Fibroblast of upper back skin (primary cell): ENCODE data around the gene AUTS2.

Source experiments
- DNase-seq: peaks from one replicate; pipeline ENCODE4 v3.0.0-alpha.2; 2013

Gene AUTS2

DNA sequence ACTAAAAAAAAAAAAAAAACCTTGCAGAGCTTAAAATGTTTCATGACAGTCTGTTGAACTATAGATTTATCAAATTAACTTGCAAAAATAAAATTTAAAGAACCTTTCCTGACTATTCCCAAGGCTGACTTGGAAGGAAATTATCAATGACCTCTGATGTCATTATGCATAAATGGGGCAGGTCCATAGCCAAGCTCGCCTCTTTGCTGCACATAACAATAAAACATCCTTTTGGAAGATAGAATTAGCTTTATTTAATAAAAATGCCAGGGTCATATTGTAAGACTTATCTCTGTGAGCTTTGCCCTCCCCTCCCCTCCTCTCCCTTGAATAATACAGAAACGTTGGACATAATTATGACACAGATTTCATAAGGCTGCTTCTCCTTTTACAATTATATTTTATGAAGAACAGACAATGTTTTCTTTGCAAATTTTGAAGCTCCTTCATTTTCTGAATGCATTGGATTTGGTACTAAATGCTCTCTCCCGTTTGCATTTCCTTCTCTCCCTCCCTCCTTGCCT, 444.8 kb downstream of the AUTS2 start:
- DNase-seq = no peak

DNA sequence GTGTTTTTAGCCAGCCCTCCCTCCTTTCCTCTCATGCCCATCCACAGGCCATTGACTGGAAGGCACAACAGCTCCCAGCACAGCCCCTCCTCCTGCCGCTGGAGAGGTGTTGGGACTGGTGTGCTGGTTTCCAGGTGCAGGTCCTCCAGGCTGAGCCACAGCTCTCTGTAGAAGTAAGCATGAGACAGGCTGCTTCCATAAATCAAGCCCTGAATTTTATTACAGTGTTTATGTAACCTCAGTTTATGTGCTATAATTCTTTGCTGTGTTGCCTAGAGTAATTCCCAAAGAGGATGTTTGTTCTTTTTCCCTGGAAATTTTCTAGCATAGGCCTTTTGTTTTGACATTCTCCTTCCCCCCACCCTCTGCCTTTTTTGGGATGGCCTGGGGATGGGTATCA, 445.8 kb downstream of the AUTS2 start:
- DNase-seq = no peak

GRCh38 chr7:70044525-70044924, 446.2 kb downstream of the AUTS2 start:
- no peak for DNase-seq

- DNase-seq = no peak
Measured at GRCh38 chr7:70044981-70045380, 446.7 kb downstream of the AUTS2 start.

DNA sequence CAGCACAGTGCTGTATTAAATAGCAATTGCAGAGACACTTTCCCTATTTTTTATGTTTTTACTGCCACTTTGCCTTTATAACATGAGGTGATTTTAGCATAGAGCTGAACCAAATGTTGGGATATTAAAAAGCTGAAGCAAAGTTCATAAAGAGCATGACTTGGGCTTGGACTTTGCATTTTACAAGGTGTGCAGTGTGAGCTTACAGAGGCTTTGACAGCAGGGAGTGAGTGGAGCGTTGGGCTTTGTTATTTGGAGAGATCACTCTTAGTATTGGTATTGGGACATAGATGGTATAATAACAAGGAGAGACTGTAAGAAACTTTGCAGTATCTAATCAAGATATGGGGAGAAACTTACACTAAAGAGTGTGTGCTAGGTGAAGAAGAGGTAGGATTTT, 449.1 kb downstream of the AUTS2 start:
- DNase-seq = no peak

DNA sequence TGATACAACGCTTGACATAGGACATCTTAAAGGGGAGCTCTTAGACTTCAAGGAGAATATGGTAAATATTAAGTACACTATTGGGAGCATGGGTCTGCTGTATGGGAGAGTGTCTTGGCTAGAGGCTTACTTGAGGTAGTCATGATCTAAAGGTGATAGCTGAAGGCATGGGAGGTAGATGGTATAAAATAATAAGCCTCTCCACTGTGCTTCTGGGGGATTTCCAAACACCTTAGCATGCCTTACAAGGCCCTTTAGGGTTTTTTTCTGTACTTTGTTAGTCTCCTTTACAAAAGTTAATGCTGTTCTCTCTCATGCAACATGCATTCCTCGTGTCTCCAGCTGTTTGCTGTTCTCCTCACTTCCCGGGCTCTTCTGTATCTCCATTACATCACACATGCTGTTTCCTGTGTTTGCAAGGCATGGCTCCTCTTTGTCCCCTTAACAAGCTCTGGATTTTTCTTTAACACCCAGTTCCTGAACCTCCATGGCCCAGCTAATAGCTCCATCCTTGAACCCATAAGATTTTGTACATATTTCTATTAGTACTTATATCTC, 449.7 kb downstream of the AUTS2 start:
- DNase-seq = peak; percentile 40

GRCh38 chr7:70051726-70052125, 453.5 kb downstream of the AUTS2 start:
- peak; percentile 46 for DNase-seq

GRCh38 chr7:70052691-70053090, 454.4 kb downstream of the AUTS2 start:
- DNase-seq = peak; percentile 93

- no peak for DNase-seq
Measured at GRCh38 chr7:70053421-70053820, 455.1 kb downstream of the AUTS2 start.

DNA sequence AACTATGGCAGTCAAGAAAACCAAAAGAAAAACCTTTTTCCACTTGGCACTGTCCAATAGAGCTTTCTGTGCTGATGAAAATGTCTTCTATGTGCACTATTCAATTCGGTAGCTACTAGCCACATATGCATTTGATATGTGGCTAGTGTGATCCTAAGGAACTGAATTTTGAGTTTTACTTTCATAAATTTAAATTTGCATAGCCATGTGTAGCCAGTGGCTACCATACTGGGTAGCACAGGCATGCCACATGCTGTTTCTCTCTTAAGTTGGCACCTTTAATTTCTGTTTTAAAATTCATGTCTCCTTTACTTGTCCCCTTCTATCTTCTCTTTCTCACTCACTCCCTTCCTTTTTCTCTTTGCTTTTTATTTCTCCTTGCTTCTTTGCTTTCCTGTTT, 455.7 kb downstream of the AUTS2 start:
- no peak for DNase-seq

GRCh38 chr7:70056363-70056762, 458.1 kb downstream of the AUTS2 start:
- no peak for DNase-seq

DNA sequence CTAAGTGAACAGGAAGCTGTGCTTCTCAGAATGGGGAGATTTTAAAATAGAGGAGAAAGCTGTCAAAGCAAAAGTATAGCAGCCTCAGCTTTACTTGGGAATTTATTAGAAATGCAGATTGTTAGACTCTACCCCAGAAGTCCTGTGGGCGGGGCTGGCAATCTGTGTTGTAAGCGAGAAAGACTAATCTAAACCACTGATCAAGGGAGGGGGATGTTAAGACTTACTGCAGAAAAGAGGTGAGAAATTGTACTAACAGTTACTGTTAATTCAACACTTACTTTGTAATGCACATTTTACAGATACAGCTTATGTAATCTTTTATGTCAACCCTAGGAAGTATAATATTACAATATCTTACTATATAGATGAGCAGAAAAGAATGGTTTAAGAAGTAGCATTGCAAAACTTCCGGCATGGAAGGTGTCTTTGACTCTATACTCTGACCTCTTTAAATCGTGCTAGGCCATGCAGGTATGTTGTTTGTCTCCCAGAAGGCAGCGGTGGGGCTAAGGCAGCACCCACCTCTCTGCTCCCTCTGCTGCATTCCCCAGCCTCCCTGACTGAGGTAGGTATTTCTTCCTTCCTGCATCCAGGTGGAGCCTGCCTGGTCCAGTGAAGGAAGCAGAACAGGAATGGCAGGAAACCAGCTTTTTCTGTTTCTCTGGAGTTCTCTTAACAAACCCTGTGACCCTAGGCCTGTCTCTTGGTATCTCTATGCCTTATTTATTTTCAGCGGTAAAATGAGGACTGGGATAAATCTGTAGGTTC, 462.2 kb downstream of the AUTS2 start:
- no peak for DNase-seq

DNA sequence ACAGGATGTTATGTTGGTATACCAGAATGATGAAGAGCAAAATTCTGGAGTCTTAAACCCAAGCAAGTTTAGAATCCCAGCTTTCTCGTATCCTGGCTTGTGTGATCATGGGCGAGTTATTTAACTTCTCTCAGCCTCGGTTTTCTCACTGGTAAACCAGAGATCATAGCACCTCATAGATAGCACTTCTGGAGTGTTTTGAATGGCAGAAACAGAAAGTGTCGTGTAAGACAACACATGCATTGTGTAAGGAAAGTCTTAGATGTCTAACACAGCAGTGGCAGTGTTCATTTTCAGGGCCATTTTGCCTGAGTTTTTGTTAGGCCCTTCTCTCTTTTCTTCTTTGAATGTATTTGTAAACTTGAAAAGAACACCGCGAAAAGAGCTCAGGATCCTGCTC, 465.1 kb downstream of the AUTS2 start:
- no peak for DNase-seq

DNA sequence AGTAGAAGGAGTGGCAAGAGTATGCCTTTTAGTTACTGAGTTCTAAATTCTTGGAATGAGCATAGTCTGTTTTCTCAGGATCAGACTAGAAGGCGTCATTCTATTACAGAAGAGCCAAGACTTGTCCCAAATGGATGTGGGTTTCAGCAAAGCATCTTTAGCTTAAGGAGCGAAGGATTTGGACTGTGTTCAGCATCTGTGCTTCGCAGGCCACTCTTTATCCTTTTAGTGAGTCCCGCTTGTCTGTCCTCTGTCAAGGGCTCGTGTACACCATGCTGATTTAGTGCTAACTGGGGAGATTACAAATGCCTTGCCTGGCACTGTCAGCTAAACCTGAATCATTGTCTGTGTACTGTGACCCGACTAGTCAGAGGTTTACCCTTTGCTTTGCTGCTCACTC, 465.7 kb downstream of the AUTS2 start:
- peak; percentile 24 for DNase-seq

DNA sequence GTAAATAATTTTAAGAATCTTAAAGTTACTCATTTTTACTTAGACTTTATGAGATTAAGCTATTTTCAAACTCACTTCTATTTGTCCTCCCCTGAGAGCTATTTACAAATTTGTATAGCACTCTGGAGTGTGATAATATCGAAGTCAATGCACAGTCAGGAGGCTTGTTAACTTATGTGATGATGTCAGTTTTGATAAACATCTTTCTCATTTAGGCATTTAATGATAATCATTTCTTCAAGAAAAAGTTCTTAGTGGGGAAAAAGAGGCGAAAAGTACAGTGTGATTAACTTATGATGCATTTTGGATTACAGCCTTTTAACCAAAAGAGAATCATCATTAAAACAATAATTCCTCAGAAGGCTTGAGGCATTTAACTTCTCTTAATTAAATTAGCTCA, 468.6 kb downstream of the AUTS2 start:
- no peak for DNase-seq

DNA sequence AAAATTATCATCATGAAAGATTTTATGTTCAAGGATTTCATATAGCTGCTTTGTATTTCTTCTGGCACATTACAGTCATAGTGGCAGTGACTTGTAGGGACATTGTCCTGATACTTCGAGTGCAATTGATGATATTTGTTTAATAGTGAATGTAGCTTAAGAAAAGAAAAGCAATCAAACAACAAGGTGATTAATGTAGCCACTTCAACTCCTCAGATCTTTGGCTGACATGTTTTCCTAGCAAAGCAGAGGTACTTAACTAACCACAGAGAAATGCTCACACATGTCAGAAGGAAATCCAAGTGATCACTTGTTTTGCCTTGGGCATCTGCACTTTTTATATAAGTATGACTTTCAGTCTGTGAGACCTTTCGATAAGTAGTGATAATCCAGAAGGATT, 470.3 kb downstream of the AUTS2 start:
- no peak for DNase-seq

DNA sequence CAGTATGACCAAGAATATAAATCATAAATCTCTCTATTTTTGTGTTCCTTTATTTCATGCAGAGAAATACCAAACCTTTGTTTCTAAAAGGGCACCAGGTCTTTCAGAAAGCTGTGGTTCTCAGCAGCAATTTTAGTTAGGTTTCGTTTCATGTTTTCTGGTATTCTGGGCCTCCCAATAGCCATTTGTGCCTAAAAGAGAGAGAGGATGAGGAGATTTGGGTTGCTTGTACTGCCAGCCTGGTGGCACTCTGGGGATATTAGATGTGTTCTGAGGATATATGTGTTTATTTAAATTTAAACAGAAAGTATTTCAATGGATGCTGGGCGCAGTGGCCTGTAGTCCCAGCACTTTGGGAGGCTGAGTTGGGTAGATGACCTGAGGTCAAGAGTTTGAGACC, 471.7 kb downstream of the AUTS2 start:
- no peak for DNase-seq

DNA sequence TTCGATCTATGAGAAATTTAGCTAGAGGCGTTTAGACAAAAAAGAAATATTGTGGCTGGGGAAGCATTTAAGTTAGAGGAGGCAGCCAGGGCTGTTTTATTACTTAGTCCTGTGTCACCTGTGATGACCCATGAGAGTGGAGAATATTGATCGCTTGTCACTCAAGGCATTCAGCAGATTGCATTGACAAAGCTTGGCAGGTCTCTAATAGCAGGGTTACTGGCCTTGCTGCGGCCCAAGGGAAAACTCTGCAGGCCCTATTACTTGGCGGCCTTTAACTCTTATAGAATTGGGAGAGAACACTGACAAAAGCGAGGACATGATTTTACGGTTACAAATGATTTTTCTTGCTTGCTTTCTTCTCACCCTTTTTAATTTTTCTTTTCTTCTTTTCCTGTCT, 473.5 kb downstream of the AUTS2 start:
- no peak for DNase-seq

GRCh38 chr7:70072220-70072619, 473.9 kb downstream of the AUTS2 start:
- peak; percentile 89 for DNase-seq

DNA sequence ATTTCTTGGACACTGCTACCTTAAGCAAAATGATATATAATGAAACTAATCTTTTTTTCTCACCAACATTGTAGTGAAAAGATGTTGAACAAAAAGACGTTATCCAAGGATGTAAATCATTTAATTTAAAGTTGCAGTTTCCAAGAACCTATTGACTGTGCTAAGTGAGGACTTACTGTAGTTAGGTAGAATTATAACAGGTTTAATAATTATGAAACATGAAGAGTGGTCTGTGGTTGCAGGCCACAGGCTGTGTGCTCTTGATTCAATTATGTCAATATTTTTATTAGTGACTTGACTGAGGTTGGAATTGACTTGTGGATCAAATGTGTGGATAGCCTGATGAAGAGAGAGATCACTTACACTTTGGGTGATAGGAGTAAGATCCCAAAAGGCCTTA, 478.1 kb downstream of the AUTS2 start:
- no peak for DNase-seq

DNA sequence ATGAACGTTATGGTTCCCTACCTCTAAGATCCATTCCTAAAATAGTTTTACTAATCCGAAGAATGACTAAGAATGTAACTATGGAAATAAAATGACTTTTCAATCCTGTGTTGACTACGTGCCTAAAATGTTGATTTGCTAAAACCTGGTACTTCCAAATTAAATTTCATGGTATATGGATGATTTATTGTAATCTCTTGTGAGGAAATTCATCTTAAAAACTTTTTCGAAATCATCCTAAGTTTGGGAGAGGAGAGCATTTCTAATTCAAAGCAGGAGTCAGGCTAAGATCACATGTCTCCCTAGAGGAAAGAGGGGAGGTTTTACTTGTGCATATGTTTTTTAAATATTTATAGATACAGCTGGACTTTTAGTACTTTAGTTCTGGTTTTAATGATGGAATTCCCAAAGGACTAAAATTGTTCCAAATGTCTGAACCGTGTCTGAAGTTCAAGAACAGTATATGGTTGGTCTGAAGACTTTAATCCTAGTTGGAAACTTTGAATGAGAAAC, 483.9 kb downstream of the AUTS2 start:
- DNase-seq = peak; percentile 97

DNA sequence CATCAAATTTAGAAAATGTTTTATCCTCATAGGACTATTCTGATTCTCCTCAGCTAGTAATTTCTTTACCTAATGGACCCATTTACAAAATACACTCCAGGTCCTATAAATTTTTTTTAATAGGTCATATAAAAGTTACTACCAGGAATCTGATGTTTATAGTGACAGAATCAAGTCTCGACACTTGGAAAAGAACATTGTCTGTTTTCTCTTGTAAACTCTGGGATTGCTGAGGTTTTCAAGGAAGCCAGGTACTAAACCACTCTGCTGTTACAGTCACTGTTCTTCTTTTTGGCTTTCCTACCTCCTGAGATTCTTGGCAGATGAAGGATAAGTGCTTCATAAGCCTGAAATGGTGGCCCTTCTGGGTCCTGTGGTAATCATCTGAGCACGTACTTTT, 493.1 kb downstream of the AUTS2 start:
- DNase-seq = no peak

DNA sequence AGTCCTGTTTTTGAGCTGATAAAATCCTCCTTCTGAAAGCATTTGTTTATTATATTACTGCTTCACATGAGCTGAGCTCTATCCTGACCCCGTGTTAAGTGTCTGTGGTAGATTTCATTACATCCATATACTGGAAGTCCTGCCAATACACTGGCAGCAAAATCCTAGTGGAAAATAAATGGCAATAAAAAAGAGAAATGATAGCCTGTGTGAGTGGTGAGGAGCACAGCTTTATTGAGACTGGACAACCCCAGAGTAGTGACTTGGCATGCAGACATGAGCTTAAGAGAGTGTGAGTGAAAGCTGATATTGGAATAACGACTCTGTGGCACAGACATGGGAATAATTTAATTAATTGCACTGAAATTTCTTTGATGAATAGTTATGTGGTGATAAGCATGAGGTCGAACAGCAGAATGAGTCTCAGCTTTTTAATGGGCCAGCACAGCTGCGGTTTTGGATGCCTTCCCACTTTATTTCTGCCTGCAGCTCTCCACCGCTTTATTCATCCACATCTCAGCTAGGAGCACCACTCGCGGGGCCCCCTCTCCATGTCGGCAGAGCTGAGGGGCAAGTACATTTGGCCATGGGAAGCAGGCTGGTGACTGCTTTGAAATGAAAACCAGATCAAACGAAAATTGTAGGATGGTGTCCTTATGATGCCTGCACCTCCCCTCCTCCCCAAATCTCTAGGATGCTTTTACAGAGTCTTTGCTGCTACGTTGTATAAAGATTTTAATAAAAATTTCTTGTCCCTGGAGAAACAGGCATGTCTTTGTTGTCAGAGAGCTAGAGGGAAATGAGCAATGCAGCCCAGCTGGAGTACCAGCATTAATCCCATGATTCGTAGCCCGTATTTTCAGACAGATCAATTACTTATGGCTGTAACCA, 494.3 kb downstream of the AUTS2 start:
- peak; percentile 95 for DNase-seq
